GM12878 (cell line): ENCODE results near the gene SGCB. TPM values are rescaled to one million over a fixed set of nuclear protein-coding genes. Genes with fewer than 3 reads are reported as not detected.

Experiments used
- ATAC-seq: fragments of 200-7000 bp; cut with Tn5 transposase; 3 replicates; pipeline ENCODE4 v1.9.1; 2020; ENCODE audit warnings: mild to moderate bottlenecking, moderate library complexity
- BruUV-seq: library from RNA; stranded (reverse); fragments of 400-500 nt; replicated peaks from 2 replicates; lab custom pipeline; 2021; lab: Mats Ljungman, UMichigan
- CTCF ChIA-PET: fragments of 300-600 bp; sonication (Branson Sonifier 250); formaldehyde crosslinking; extraction: SDS; loops from one replicate; lab custom pipeline; 2021; ENCODE audit warnings: inconsistent platforms; lab: Yijun Ruan, JAX
- POLR2A ChIA-PET: fragments of 350-600 bp; formaldehyde crosslinking; extraction: SDS; loops from one replicate; lab custom pipeline; 2021; ENCODE audit warnings: inconsistent platforms; lab: Charles Lee
- RAD21 ChIA-PET: fragments of 300-600 bp; sonication (Branson Sonifier 250); formaldehyde crosslinking; loops from one replicate; lab custom pipeline; 2023; ENCODE audit warnings: antibody characterized with exemption; ENCODE audit not compliant: unreplicated experiment; lab: Charles Lee
- SMC1A ChIA-PET: fragments of 300-600 bp; sonication (Branson Sonifier 250); formaldehyde crosslinking; loops from one replicate; lab custom pipeline; 2023; ENCODE audit not compliant: unreplicated experiment, uncharacterized antibody; lab: Charles Lee
- DNase-seq: peaks from one replicate; pipeline ENCODE4 v3.0.0-alpha.2; 2011; ENCODE audit warnings: low read depth, low spot score
- FAIRE-seq: peaks from 3 replicates; lab custom pipeline; 2011; peaks lifted over from hg19 to GRCh38; lab: Jason Lieb, UNC
- H2AFZ ChIP-seq: 2 replicates; pipeline ENCODE4 v1.6.0; 2011; ENCODE audit warnings: low read depth, low read length, control low read depth; ENCODE audit not compliant: control insufficient read depth
- H3K27ac ChIP-seq: 2 replicates; pipeline ENCODE4 v1.5.1; 2011; ENCODE audit warnings: control low read depth; ENCODE audit not compliant: control insufficient read depth, insufficient read depth
- H3K27me3 ChIP-seq, 2 experiments: replicated peaks in 1 of 2; 2 replicates each; pipeline versions ENCODE4 v1.6.0 to v1.6.1; 2011; ENCODE audit warnings: low read length in 1 of 2; ENCODE audit not compliant: control insufficient read depth in 2 of 2, insufficient read depth in 2 of 2
- H3K36me3 ChIP-seq, 2 experiments: 2 replicates each; pipeline ENCODE4 v1.5.1; 2011; ENCODE audit warnings: low read length in 1 of 2; ENCODE audit not compliant: control insufficient read depth in 2 of 2, insufficient read depth in 2 of 2
- H3K4me1 ChIP-seq: 2 replicates; pipeline ENCODE4 v1.6.1; 2011; ENCODE audit warnings: mild to moderate bottlenecking, low read length, moderate library complexity, mixed read lengths; ENCODE audit not compliant: control insufficient read depth, insufficient read depth
- H3K4me2 ChIP-seq: 2 replicates; pipeline ENCODE4 v1.6.0; 2011; ENCODE audit warnings: control low read depth; ENCODE audit not compliant: control insufficient read depth, insufficient read depth
- H3K4me3 ChIP-seq: fragments of 200-600 bp; sonication (generic); 2 replicates; pipeline ENCODE4 v1.5.1; 2016
- H3K79me2 ChIP-seq: 2 replicates; pipeline ENCODE4 v1.6.0; 2011; ENCODE audit warnings: low read length; ENCODE audit not compliant: control insufficient read depth, insufficient read depth
- H3K9ac ChIP-seq: 2 replicates; pipeline ENCODE4 v1.8.0; 2011; ENCODE audit warnings: low read length, control low read depth, mixed read lengths; ENCODE audit not compliant: control insufficient read depth, insufficient read depth
- H3K9me3 ChIP-seq: replicated peaks from 3 replicates; pipeline ENCODE4 v1.5.1; 2011; ENCODE audit warnings: mild to moderate bottlenecking, low read length; ENCODE audit not compliant: control insufficient read depth, insufficient read depth
- H4K20me1 ChIP-seq: 2 replicates; pipeline ENCODE4 v1.6.0; 2011; ENCODE audit not compliant: control insufficient read depth, insufficient read depth
- E4F1 ChIP-seq: fragments of 450-650 bp; IDR thresholded peaks from 2 replicates; pipeline ENCODE4 v1.6.1; 2018; ENCODE audit warnings: borderline replicate concordance, mild to moderate bottlenecking; ENCODE audit not compliant: partially characterized antibody
- EED ChIP-seq: sonication (generic); IDR thresholded peaks from 2 replicates; pipeline ENCODE4 v1.6.1; 2016; ENCODE audit warnings: antibody characterized with exemption, low read depth
- EZH2 ChIP-seq: IDR thresholded peaks from 2 replicates; pipeline ENCODE4 v1.6.1; 2012; ENCODE audit warnings: low read depth, mild to moderate bottlenecking, control low read depth, inconsistent platforms, low read length, borderline replicate concordance; ENCODE audit not compliant: control insufficient read depth
- IKZF2 ChIP-seq, 2 experiments: fragments of 450-650 bp; IDR thresholded peaks; 2 replicates each; pipeline ENCODE4 v1.6.1; 2017; ENCODE audit warnings: mild to moderate bottlenecking in 2 of 2, moderate library complexity in 2 of 2
- KAT2A ChIP-seq: conservative IDR thresholded peaks from 2 replicates; pipeline ENCODE4 v1.6.1; 2011; ENCODE audit warnings: low read depth, low read length; ENCODE audit not compliant: control insufficient read depth
- MEF2B ChIP-seq: fragments of 450-650 bp; IDR thresholded peaks from 2 replicates; pipeline ENCODE4 v1.6.1; 2018; ENCODE audit warnings: mild to moderate bottlenecking, moderate library complexity; ENCODE audit not compliant: partially characterized antibody, poor library complexity, severe bottlenecking
- NR2F1 ChIP-seq: fragments of 450-650 bp; conservative IDR thresholded peaks from 2 replicates; pipeline ENCODE4 v1.6.1; 2017; ENCODE audit warnings: mild to moderate bottlenecking
- WRNIP1 ChIP-seq: IDR thresholded peaks from 2 replicates; pipeline ENCODE4 v1.6.1; 2011; ENCODE audit warnings: low read depth, low read length, improper control_type of control experiment, borderline replicate concordance
- ZNF24 ChIP-seq: fragments of 450-650 bp; IDR thresholded peaks from 2 replicates; pipeline ENCODE4 v1.6.1; 2017; ENCODE audit warnings: antibody characterized with exemption, mild to moderate bottlenecking
- ZNF592 ChIP-seq: fragments of 450-650 bp; IDR thresholded peaks from 2 replicates; pipeline ENCODE4 v1.6.1; 2017; ENCODE audit warnings: mild to moderate bottlenecking, moderate library complexity
- WGBS: methylation state at CpG from one replicate; pipeline ENCODE4 v1.1.6; 2016; ENCODE audit warnings: low lambda C conversion rate; ENCODE audit not compliant: insufficient replicate concordance, insufficient coverage; ENCODE audit errors: missing lambda C conversion rate; 5-methylcytosine and 5-hydroxymethylcytosine counted together
- in situ Hi-C: fragments of 300-500 bp; cut with MboI; formaldehyde crosslinking; loops from 9 replicates; pipeline ENCODE4 v1.14.3; 2018; ENCODE audit warnings: mixed read lengths
- intact Hi-C: fragments of 100-400 bp; cut with micrococcal nuclease; formaldehyde crosslinking; loops from one replicate; pipeline ENCODE4 v1.14.2; 2022; ENCODE audit not compliant: unreplicated experiment
- polyA plus RNA-seq, 11 experiments: library from polyadenylated mRNA; depleted of rRNA in 4 of 11; unstranded in 6 of 11; stranded (reverse) in 5 of 11; fragments of >200 nt; fragmentation: Nextera tagmentation in 4 of 11; fragmentation: Illumina TruSeq in 1 of 11; extraction: Ambion mirVana in 4 of 11; extraction: Trizol in 1 of 11; gene quantifications; 1 replicate in 1 of 11; 2 replicates in 10 of 11; pipeline versions ENCODE4 v1.2.1 to v1.2.3, GENCODE V29; 2011 to 2016; ENCODE audit warnings: inconsistent platforms in 2 of 11, missing spikeins in 2 of 11, low read depth in 1 of 11
- total RNA-seq, 4 experiments: library from RNA; depleted of rRNA in 3 of 4; stranded (reverse); fragments of >200 nt in 3 of 4; fragmentation: Illumina TruSeq in 1 of 4; extraction: Trizol in 1 of 4; gene quantifications; 2 replicates each; pipeline versions ENCODE4 v1.2.1 to v1.2.3, GENCODE V29; 2013 to 2021

The SGCB gene
- total and polyA plus RNA-seq, 10 of the 15 experiments (the other 5 are each of a cell fraction or from before 2014, with no cell fraction given) = 4.7 to 13.2 (median 7.4) TPM

- SMC1A ChIA-PET = no interaction called here
- DNase-seq (no peak), FAIRE-seq (no peak), ATAC-seq (no peak)
- H3K36me3 ChIP-seq = no peaks in the 10 kb centered on the region
- TF ChIP-seq EZH2 (no peak), WRNIP1 (no peak), E4F1 (no peak)
- intact Hi-C loops = no loop called here
- no peaks in the 10 kb centered on the region for H3K4me1 ChIP-seq
- RAD21 ChIA-PET = no interaction called here
- H3K4me2 ChIP-seq = no peak overlapping the region
- no peaks in the 10 kb centered on the region for H3K9me3 ChIP-seq
- CTCF ChIA-PET = interaction anchor here (2.3 kb wide), 1 partner anchor 20 kb away, joined by 5 read pairs; no protein-coding TSS in a partner anchor
- no peaks in the 10 kb centered on the region for H4K20me1 ChIP-seq
- H2AFZ ChIP-seq = no peak overlapping the region
- POLR2A ChIA-PET = no interaction called here
- in situ Hi-C loops = no loop called here
- no peaks in the 10 kb centered on the region for H3K79me2 ChIP-seq
- no peaks in the 10 kb centered on the region for H3K27me3 ChIP-seq
- no peak overlapping the region for H3K27ac ChIP-seq
- H3K4me3 ChIP-seq = no peak overlapping the region
- H3K9ac ChIP-seq = no peak overlapping the region
- no TSS peak for BruUV-seq
Observed at GRCh38 chr4:51997647-51998046, 40.5 kb downstream of the SGCB start.

- intact Hi-C loops = no loop called here
- Histone ChIP-seq H3K4me3 (no peak overlapping the region), H2AFZ (no peak overlapping the region), H4K20me1 (no peaks in the 10 kb centered on the region), H3K4me2 (no peak overlapping the region), H3K79me2 (no peaks in the 10 kb centered on the region), H3K4me1 (no peaks in the 10 kb centered on the region), H3K27me3 (no peaks in the 10 kb centered on the region), H3K9ac (no peak overlapping the region), H3K36me3 (no peaks in the 10 kb centered on the region), H3K27ac (no peak overlapping the region), H3K9me3 (no peaks in the 10 kb centered on the region)
- RAD21 ChIA-PET = no interaction called here
- 62% methylated on average over 20 of the region's 20 CpGs for WGBS
- SMC1A ChIA-PET = no interaction called here
- in situ Hi-C loops = no loop called here
- no peak for DNase-seq
- no TSS peak for BruUV-seq
- FAIRE-seq = no peak
- CTCF ChIA-PET = interaction anchor here (2.3 kb wide), 1 partner anchor 18 kb away, joined by 5 read pairs; no protein-coding TSS in a partner anchor
- no peak for ATAC-seq
- POLR2A ChIA-PET = interaction anchor here (0.5 kb wide), 1 partner anchor 101 kb away, joined by 4 read pairs; no protein-coding TSS in a partner anchor
- TF ChIP-seq NR2F1 = no peak
- TF ChIP-seq IKZF2 (IDR thresholded peaks at IDR 0.05) = no peak
- TF ChIP-seq ZNF24 = no peak
- TF ChIP-seq MEF2B = no peak
- TF ChIP-seq EED = no peak
- TF ChIP-seq KAT2A = no peak
- TF ChIP-seq ZNF592 = no peak
Observed at GRCh38 chr4:51995647-51996220, 42.4 kb downstream of the SGCB start.
